Measurements from ENCODE around the gene RTL5. TPM values are rescaled to one million over a fixed set of nuclear protein-coding genes. Genes with fewer than 3 reads are reported as not detected.

RTL5 gene
- total and polyA plus RNA-seq, 2 experiments from 2014 or later = 0.31 to 0.94 TPM

DNA sequence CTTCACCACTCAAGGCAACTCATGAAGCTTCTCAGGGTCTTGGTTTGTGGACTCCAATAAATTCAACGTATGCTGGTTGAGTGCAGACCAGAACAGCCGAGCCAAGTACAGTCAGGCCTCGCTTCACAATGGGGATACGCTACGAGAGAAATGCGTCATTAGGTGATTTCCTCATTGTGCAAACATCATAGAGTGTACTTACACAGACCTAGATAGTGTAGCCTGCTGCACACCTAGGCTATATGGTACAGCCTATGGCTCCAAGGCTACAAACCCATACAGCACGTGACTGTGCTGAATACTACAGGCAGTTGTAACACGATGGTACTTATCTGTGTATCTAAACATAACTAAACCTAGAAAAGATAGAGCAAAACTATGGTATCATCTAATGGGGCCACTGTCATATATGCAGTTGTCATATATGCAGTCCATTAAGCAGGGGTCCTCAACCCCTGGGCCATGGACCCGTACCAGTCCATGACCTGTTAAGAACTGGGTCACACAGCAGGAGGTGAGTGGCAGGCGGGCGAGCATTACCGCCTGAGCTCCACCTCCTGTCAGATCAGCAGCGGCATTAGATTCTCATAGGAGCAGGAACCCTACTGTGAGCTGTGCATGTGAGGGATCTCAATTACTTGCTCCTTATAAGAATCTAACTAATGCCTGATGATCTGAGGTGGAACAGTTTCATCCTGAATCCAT, 31.5 kb downstream of the RTL5 start:
- H3K4me3 Mint-ChIP-seq = no peak overlapping the region

More for the DNA sequence above, 31.5 kb downstream of the RTL5 start:
- Mint-ChIP-seq H3K27ac (no peak overlapping the region), H3K9me3 (no peaks in the 10 kb centered on the region), H3K36me3 (ENCODE audit: low read depth) (no peaks in the 10 kb centered on the region), H3K27me3 (ENCODE audit: insufficient read depth, low read depth, poor library complexity) (peaks cover 11% of the 10 kb centered on the region), H3K4me1 (peaks cover 22% of the 10 kb centered on the region)
- no peaks in the 10 kb centered on the region for H3K27me3 ChIP-seq (ENCODE audit: insufficient read depth)
- DNase-seq (ENCODE audit: low spot score) (no peak), ATAC-seq (no peak)
- no peaks in the 10 kb centered on the region for H3K79me2 ChIP-seq (replicated peaks; ENCODE audit: insufficient read depth)
- H3K4me3 ChIP-seq = no peak overlapping the region
- no peak overlapping the region for H3K27ac ChIP-seq (ENCODE audit: low read depth)
- H3F3A ChIP-seq (replicated peaks; ENCODE audit: low read depth) = no peaks in the 10 kb centered on the region
- no peaks in the 10 kb centered on the region for H4K20me1 ChIP-seq (replicated peaks; ENCODE audit: insufficient read depth)
- H3K9me2 ChIP-seq (ENCODE audit: insufficient read depth) = no peaks in the 10 kb centered on the region
- no peaks in the 10 kb centered on the region; the same call in 1 of the 2 replicates for H3K4me1 ChIP-seq (ENCODE audit: insufficient read depth)
- no peak overlapping the region for H2AFZ ChIP-seq
- no peaks in the 10 kb centered on the region for H3K36me3 ChIP-seq (ENCODE audit: insufficient read depth)
- TF ChIP-seq, protein P1, sequence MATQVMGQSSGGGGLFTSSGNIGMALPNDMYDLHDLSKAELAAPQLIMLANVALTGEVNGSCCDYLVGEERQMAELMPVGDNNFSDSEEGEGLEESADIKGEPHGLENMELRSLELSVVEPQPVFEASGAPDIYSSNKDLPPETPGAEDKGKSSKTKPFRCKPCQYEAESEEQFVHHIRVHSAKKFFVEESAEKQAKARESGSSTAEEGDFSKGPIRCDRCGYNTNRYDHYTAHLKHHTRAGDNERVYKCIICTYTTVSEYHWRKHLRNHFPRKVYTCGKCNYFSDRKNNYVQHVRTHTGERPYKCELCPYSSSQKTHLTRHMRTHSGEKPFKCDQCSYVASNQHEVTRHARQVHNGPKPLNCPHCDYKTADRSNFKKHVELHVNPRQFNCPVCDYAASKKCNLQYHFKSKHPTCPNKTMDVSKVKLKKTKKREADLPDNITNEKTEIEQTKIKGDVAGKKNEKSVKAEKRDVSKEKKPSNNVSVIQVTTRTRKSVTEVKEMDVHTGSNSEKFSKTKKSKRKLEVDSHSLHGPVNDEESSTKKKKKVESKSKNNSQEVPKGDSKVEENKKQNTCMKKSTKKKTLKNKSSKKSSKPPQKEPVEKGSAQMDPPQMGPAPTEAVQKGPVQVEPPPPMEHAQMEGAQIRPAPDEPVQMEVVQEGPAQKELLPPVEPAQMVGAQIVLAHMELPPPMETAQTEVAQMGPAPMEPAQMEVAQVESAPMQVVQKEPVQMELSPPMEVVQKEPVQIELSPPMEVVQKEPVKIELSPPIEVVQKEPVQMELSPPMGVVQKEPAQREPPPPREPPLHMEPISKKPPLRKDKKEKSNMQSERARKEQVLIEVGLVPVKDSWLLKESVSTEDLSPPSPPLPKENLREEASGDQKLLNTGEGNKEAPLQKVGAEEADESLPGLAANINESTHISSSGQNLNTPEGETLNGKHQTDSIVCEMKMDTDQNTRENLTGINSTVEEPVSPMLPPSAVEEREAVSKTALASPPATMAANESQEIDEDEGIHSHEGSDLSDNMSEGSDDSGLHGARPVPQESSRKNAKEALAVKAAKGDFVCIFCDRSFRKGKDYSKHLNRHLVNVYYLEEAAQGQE (IDR thresholded peaks at IDR 0.05; ENCODE audit: unreplicated experiment) = no peak
- TF ChIP-seq EZH2phosphoT487 (IDR thresholded peaks at IDR 0.05; ENCODE audit: unreplicated experiment) (no peak), EZH2 (IDR thresholded peaks at IDR 0.05; ENCODE audit: low read depth, unreplicated experiment) (no peak), ZNF331 (CRISPR knock-in tag; IDR thresholded peaks at IDR 0.05; ENCODE audit: low read depth) (no peak), ZNF114 (CRISPR knock-in tag; IDR thresholded peaks at IDR 0.05) (no peak), NANOG (IDR thresholded peaks at IDR 0.05; ENCODE audit: borderline replicate concordance) (no peak), CREB1 (CRISPR knock-in tag; IDR thresholded peaks at IDR 0.05; ENCODE audit: low read depth) (no peak), JUNB (IDR thresholded peaks at IDR 0.05; ENCODE audit: unreplicated experiment) (no peak), POLR2AphosphoS5 (IDR thresholded peaks at IDR 0.05; ENCODE audit: low read depth) (no peak), STAT1 (IDR thresholded peaks at IDR 0.05; ENCODE audit: unreplicated experiment) (no peak)
- TF ChIP-seq, protein P2, sequence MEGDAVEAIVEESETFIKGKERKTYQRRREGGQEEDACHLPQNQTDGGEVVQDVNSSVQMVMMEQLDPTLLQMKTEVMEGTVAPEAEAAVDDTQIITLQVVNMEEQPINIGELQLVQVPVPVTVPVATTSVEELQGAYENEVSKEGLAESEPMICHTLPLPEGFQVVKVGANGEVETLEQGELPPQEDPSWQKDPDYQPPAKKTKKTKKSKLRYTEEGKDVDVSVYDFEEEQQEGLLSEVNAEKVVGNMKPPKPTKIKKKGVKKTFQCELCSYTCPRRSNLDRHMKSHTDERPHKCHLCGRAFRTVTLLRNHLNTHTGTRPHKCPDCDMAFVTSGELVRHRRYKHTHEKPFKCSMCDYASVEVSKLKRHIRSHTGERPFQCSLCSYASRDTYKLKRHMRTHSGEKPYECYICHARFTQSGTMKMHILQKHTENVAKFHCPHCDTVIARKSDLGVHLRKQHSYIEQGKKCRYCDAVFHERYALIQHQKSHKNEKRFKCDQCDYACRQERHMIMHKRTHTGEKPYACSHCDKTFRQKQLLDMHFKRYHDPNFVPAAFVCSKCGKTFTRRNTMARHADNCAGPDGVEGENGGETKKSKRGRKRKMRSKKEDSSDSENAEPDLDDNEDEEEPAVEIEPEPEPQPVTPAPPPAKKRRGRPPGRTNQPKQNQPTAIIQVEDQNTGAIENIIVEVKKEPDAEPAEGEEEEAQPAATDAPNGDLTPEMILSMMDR (conservative IDR thresholded peaks at IDR 0.05; ENCODE audit: low read depth in 2 of 2) = no peak
- TF ChIP-seq, protein P3, sequence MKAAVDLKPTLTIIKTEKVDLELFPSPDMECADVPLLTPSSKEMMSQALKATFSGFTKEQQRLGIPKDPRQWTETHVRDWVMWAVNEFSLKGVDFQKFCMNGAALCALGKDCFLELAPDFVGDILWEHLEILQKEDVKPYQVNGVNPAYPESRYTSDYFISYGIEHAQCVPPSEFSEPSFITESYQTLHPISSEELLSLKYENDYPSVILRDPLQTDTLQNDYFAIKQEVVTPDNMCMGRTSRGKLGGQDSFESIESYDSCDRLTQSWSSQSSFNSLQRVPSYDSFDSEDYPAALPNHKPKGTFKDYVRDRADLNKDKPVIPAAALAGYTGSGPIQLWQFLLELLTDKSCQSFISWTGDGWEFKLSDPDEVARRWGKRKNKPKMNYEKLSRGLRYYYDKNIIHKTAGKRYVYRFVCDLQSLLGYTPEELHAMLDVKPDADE (IDR thresholded peaks at IDR 0.05) = no peak
- TF ChIP-seq, protein P4, sequence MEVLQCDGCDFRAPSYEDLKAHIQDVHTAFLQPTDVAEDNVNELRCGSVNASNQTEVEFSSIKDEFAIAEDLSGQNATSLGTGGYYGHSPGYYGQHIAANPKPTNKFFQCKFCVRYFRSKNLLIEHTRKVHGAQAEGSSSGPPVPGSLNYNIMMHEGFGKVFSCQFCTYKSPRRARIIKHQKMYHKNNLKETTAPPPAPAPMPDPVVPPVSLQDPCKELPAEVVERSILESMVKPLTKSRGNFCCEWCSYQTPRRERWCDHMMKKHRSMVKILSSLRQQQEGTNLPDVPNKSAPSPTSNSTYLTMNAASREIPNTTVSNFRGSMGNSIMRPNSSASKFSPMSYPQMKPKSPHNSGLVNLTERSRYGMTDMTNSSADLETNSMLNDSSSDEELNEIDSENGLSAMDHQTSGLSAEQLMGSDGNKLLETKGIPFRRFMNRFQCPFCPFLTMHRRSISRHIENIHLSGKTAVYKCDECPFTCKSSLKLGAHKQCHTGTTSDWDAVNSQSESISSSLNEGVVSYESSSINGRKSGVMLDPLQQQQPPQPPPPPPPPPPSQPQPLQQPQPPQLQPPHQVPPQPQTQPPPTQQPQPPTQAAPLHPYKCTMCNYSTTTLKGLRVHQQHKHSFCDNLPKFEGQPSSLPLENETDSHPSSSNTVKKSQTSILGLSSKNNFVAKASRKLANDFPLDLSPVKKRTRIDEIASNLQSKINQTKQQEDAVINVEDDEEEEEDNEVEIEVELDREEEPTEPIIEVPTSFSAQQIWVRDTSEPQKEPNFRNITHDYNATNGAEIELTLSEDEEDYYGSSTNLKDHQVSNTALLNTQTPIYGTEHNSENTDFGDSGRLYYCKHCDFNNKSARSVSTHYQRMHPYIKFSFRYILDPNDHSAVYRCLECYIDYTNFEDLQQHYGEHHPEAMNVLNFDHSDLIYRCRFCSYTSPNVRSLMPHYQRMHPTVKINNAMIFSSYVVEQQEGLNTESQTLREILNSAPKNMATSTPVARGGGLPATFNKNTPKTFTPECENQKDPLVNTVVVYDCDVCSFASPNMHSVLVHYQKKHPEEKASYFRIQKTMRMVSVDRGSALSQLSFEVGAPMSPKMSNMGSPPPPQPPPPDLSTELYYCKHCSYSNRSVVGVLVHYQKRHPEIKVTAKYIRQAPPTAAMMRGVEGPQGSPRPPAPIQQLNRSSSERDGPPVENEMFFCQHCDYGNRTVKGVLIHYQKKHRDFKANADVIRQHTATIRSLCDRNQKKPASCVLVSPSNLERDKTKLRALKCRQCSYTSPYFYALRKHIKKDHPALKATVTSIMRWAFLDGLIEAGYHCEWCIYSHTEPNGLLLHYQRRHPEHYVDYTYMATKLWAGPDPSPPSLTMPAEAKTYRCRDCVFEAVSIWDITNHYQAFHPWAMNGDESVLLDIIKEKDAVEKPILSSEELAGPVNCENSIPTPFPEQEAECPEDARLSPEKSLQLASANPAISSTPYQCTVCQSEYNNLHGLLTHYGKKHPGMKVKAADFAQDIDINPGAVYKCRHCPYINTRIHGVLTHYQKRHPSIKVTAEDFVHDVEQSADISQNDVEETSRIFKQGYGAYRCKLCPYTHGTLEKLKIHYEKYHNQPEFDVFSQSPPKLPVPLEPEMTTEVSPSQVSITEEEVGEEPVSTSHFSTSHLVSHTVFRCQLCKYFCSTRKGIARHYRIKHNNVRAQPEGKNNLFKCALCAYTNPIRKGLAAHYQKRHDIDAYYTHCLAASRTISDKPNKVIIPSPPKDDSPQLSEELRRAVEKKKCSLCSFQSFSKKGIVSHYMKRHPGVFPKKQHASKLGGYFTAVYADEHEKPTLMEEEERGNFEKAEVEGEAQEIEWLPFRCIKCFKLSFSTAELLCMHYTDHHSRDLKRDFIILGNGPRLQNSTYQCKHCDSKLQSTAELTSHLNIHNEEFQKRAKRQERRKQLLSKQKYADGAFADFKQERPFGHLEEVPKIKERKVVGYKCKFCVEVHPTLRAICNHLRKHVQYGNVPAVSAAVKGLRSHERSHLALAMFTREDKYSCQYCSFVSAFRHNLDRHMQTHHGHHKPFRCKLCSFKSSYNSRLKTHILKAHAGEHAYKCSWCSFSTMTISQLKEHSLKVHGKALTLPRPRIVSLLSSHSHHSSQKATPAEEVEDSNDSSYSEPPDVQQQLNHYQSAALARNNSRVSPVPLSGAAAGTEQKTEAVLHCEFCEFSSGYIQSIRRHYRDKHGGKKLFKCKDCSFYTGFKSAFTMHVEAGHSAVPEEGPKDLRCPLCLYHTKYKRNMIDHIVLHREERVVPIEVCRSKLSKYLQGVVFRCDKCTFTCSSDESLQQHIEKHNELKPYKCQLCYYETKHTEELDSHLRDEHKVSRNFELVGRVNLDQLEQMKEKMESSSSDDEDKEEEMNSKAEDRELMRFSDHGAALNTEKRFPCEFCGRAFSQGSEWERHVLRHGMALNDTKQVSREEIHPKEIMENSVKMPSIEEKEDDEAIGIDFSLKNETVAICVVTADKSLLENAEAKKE (CRISPR knock-in tag; IDR thresholded peaks at IDR 0.05) = no peak
- no peak overlapping the region for H3K4me2 ChIP-seq

Measured in GM23338 (cell line).